SK-N-SH (cell line): ENCODE data around the gene ANO4. TPM values are rescaled to one million over a fixed set of nuclear protein-coding genes. Genes with fewer than 3 reads are reported as not detected.

Experiments used
- CTCF ChIA-PET: fragments of 300-600, 350-600 bp; formaldehyde crosslinking; extraction: SDS; loops from one replicate; lab custom pipeline; 2021; lab: Yijun Ruan, JAX
- POLR2A ChIA-PET: fragments of 350-600 bp; sonication (Branson Sonifier 250); formaldehyde crosslinking; extraction: SDS; loops from one replicate; lab custom pipeline; 2020; ENCODE audit warnings: antibody characterized with exemption, inconsistent platforms; lab: Yijun Ruan, JAX
- DNase-seq: peaks from one replicate; pipeline ENCODE4 v3.0.0; 2012
- H2AFZ ChIP-seq: fragments of 200-600 bp; sonication (generic); 2 replicates; pipeline ENCODE4 v1.8.1; 2016; ENCODE audit warnings: antibody characterized with exemption, mild to moderate bottlenecking, low read depth
- H3F3A ChIP-seq: fragments of 200-600 bp; sonication (generic); replicated peaks from 2 replicates; pipeline ENCODE3; 2016; ENCODE audit warnings: antibody characterized with exemption, mild to moderate bottlenecking; ENCODE audit not compliant: insufficient read depth
- H3K27ac ChIP-seq, 2 experiments: fragments of 200-500 bp in 1 of 2; fragments of 200-600 bp in 1 of 2; sonication (Bioruptor generic) in 1 of 2; sonication (generic), shearing (Covaris generic) in 1 of 2; 2 replicates each; pipeline versions ENCODE4 v1.5.1 to v1.6.1; 2014 to 2016; ENCODE audit warnings: low read depth in 2 of 2, inconsistent platforms in 1 of 2, low read length in 1 of 2, mild to moderate bottlenecking in 1 of 2, mixed read lengths in 1 of 2
- H3K27me3 ChIP-seq: fragments of 200-600 bp; sonication (generic), shearing (Covaris generic); 2 replicates; pipeline ENCODE4 v1.6.1; 2016; ENCODE audit warnings: mixed run types; ENCODE audit not compliant: insufficient read depth
- H3K36me3 ChIP-seq, 2 experiments: fragments of 200-500 bp in 1 of 2; fragments of 200-600 bp in 1 of 2; sonication (Bioruptor generic) in 1 of 2; sonication (generic) in 1 of 2; replicated peaks in 1 of 2; 2 replicates each; pipeline versions ENCODE3 to v1.5.1; 2014 to 2016; ENCODE audit warnings: low read length in 1 of 2, mild to moderate bottlenecking in 1 of 2; ENCODE audit not compliant: insufficient read depth in 2 of 2, control insufficient read depth in 1 of 2
- H3K4me1 ChIP-seq, 2 experiments: fragments of 200-500 bp in 1 of 2; fragments of 200-600 bp in 1 of 2; sonication (Bioruptor generic) in 1 of 2; sonication (generic), shearing (Covaris generic) in 1 of 2; 2 replicates each; pipeline versions ENCODE4 v1.5.1 to v1.6.1; 2014 to 2016; ENCODE audit warnings: low read depth in 1 of 2, low read length in 1 of 2, mixed run types in 1 of 2; ENCODE audit not compliant: insufficient read depth in 2 of 2, control insufficient read depth in 1 of 2
- H3K4me2 ChIP-seq: fragments of 200-600 bp; sonication (generic), shearing (Covaris generic); 2 replicates; pipeline ENCODE4 v1.6.1; 2017; ENCODE audit warnings: mixed run types
- H3K4me3 ChIP-seq, 2 experiments: fragments of 200-500 bp in 1 of 2; fragments of 200-600 bp in 1 of 2; sonication (Bioruptor generic) in 1 of 2; sonication (generic), shearing (Covaris generic) in 1 of 2; 2 replicates each; pipeline versions ENCODE4 v1.5.1 to v1.8.1; 2014 to 2016; ENCODE audit warnings: low read depth in 2 of 2, inconsistent platforms in 1 of 2, low read length in 1 of 2, mild to moderate bottlenecking in 1 of 2, mixed read lengths in 1 of 2, moderate library complexity in 1 of 2
- H3K79me2 ChIP-seq: fragments of 200-600 bp; sonication (generic); 2 replicates; pipeline ENCODE4 v1.8.1; 2017; ENCODE audit warnings: mild to moderate bottlenecking; ENCODE audit not compliant: insufficient read depth
- H3K9ac ChIP-seq: fragments of 200-600 bp; sonication (generic); 2 replicates; pipeline ENCODE4 v1.6.1; 2017; ENCODE audit warnings: mixed run types
- H3K9me2 ChIP-seq: fragments of 200-600 bp; sonication (generic); 2 replicates; pipeline ENCODE4 v1.6.1; 2017; ENCODE audit warnings: mixed run types
- H3K9me3 ChIP-seq: fragments of 200-600 bp; sonication (generic); 2 replicates; pipeline ENCODE4 v1.6.1; 2017; ENCODE audit warnings: mixed run types, mild to moderate bottlenecking, moderate library complexity
- H4K20me1 ChIP-seq: fragments of 200-600 bp; sonication (generic); 2 replicates; pipeline ENCODE4 v1.6.1; 2017; ENCODE audit warnings: mild to moderate bottlenecking, mixed run types; ENCODE audit not compliant: insufficient read depth
- ELF1 ChIP-seq: IDR thresholded peaks from 2 replicates; pipeline ENCODE4 v1.4.0; 2012
- FOSL2 ChIP-seq: IDR thresholded peaks from 2 replicates; pipeline ENCODE4 v1.4.0; 2012; ENCODE audit warnings: low read depth, mild to moderate bottlenecking, moderate library complexity, borderline replicate concordance
- FOXJ3 ChIP-seq: sonication (generic); formaldehyde crosslinking; IDR thresholded peaks from 2 replicates; pipeline ENCODE4 v1.5.1; 2020; ENCODE audit warnings: mild to moderate bottlenecking, missing genetic modification reagents
- FOXM1 ChIP-seq: IDR thresholded peaks from 2 replicates; pipeline ENCODE4 v1.4.0; 2012; ENCODE audit warnings: low read depth, mild to moderate bottlenecking
- MXI1 ChIP-seq: IDR thresholded peaks from 2 replicates; pipeline ENCODE4 v1.6.1; 2012; ENCODE audit warnings: mild to moderate bottlenecking, low read depth, low read length, improper control_type of control experiment
- NRF1 ChIP-seq: IDR thresholded peaks from 2 replicates; pipeline ENCODE4 v1.6.1; 2012; ENCODE audit warnings: low read depth, mild to moderate bottlenecking, low read length
- RAD21 ChIP-seq: IDR thresholded peaks from 2 replicates; pipeline ENCODE4 v1.6.1; 2012; ENCODE audit warnings: mild to moderate bottlenecking, low read length
- RFX5 ChIP-seq: IDR thresholded peaks from 2 replicates; pipeline ENCODE4 v1.6.1; 2012; ENCODE audit warnings: mild to moderate bottlenecking, improper control_type of control experiment, low read length
- SMC3 ChIP-seq: IDR thresholded peaks from 2 replicates; pipeline ENCODE4 v1.6.1; 2012; ENCODE audit warnings: low read depth, low read length, improper control_type of control experiment
- TCF12 ChIP-seq: IDR thresholded peaks from 2 replicates; pipeline ENCODE4 v1.4.0; 2012
- YY1 ChIP-seq: IDR thresholded peaks from 2 replicates; pipeline ENCODE4 v1.4.0; 2012; ENCODE audit warnings: low read depth, mild to moderate bottlenecking
- WGBS: methylation state at CpG from one replicate; pipeline ENCODE4 v1.1.6; 2017; ENCODE audit warnings: low lambda C conversion rate; 5-methylcytosine and 5-hydroxymethylcytosine counted together
- polyA plus RNA-seq, 3 experiments: library from polyadenylated mRNA; depleted of rRNA; stranded (reverse); fragments of >200 nt; gene quantifications; 2 replicates each; pipeline ENCODE4 v1.2.3, GENCODE V29; 2012
- TF ChIP-seq, protein P1 (sequence below): fragments of 200-600 bp; sonication (generic); IDR thresholded peaks from 2 replicates; pipeline ENCODE4 v1.6.1; 2017; ENCODE audit warnings: antibody characterized with exemption, mild to moderate bottlenecking, moderate library complexity
- TF ChIP-seq, protein P2 (sequence below): IDR thresholded peaks from 2 replicates; pipeline ENCODE4 v1.4.0; 2012; ENCODE audit warnings: low read depth, borderline replicate concordance
- TF ChIP-seq, protein P3 (sequence below): IDR thresholded peaks from 2 replicates; pipeline ENCODE4 v1.4.0; 2012; ENCODE audit warnings: low read depth, borderline replicate concordance
- TF ChIP-seq, protein P4 (sequence below): fragments of 150-350 bp; IDR thresholded peaks from 2 replicates; pipeline ENCODE4 v1.6.1; 2016; ENCODE audit warnings: mild to moderate bottlenecking, low read depth, low read length

The ANO4 gene
- polyA plus RNA-seq, 1 of the 3 experiments (the other 2 are of a cell fraction), result 9.4 TPM

DNA sequence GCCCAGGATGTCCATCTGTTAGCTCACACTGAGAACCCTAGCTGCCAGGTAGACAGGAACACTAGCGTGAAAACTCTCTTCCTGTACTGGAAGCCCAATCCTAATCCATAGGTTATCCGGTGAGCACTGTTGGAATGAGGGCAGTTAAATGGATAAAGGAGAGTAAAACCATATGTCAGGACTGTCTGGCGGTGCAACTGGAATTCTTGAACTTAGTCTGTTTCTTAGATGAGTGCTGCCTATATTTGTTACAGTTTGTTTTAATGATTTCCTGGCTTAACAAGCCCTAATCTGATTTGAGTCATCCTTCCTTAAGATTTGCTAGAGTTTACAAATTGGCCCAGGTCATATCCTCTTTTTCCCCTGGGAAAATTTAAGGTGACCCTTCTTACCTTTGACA lies 104.7 kb downstream of the ANO4 start (continued):
- no peak for TF ChIP-seq NRF1
- TF ChIP-seq, protein P1, sequence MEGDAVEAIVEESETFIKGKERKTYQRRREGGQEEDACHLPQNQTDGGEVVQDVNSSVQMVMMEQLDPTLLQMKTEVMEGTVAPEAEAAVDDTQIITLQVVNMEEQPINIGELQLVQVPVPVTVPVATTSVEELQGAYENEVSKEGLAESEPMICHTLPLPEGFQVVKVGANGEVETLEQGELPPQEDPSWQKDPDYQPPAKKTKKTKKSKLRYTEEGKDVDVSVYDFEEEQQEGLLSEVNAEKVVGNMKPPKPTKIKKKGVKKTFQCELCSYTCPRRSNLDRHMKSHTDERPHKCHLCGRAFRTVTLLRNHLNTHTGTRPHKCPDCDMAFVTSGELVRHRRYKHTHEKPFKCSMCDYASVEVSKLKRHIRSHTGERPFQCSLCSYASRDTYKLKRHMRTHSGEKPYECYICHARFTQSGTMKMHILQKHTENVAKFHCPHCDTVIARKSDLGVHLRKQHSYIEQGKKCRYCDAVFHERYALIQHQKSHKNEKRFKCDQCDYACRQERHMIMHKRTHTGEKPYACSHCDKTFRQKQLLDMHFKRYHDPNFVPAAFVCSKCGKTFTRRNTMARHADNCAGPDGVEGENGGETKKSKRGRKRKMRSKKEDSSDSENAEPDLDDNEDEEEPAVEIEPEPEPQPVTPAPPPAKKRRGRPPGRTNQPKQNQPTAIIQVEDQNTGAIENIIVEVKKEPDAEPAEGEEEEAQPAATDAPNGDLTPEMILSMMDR, result no peak

DNA sequence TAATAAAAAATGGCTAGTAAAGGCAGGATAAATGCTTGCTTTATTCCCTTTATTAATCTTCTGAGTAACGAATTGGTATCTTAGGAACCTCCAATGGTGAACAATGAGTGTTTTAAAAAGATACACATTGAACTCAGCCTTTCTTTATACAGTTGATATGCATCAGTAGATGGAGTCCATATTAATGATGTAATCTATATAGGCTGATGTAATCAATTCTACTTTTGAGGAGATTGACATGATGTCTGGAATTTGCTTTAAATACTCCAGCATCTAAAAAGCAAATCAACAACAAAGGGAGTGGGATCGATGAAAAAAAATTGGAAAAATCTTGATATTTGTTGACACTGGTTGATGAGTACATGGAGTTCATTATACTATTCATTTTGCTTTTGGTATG lies 106.2 kb downstream of the ANO4 start:
- H3K36me3 ChIP-seq, result peaks cover 0 to 7% of the 10 kb centered on the region in 2 experiments
- TF ChIP-seq RFX5 (no peak), FOXJ3 (CRISPR knock-in tag) (no peak), SMC3 (no peak), FOSL2 (no peak), MXI1 (no peak), YY1 (no peak)
- TF ChIP-seq, protein P2, sequence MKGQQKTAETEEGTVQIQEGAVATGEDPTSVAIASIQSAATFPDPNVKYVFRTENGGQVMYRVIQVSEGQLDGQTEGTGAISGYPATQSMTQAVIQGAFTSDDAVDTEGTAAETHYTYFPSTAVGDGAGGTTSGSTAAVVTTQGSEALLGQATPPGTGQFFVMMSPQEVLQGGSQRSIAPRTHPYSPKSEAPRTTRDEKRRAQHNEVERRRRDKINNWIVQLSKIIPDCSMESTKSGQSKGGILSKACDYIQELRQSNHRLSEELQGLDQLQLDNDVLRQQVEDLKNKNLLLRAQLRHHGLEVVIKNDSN, result no peak
- no peaks in the 10 kb centered on the region for H3K9me2 ChIP-seq
- H3K27me3 ChIP-seq, result no peaks in the 10 kb centered on the region
- WGBS, result 48% methylated on average over 2 of the region's 2 CpGs
- H2AFZ ChIP-seq, result no peak overlapping the region
- H3K79me2 ChIP-seq, result no peaks in the 10 kb centered on the region
- DNase-seq, result no peak
- ChIA-PET CTCF (no interaction called here), POLR2A (no interaction called here)
- no peaks in the 10 kb centered on the region for H3K4me1 ChIP-seq
- H3K9me3 ChIP-seq, result no peaks in the 10 kb centered on the region
- H4K20me1 ChIP-seq, result no peaks in the 10 kb centered on the region
- H3K9ac ChIP-seq, result no peak overlapping the region; the same call in 1 of the 2 replicates
- peaks cover 14% of the 10 kb centered on the region for H3F3A ChIP-seq
- H3K27ac ChIP-seq, result peak overlapping the region in 1 of 2 experiments; percentile 54; a peak in 2 of 4 replicates
- H3K4me2 ChIP-seq, result no peak overlapping the region
- no peak overlapping the region for H3K4me3 ChIP-seq

DNA sequence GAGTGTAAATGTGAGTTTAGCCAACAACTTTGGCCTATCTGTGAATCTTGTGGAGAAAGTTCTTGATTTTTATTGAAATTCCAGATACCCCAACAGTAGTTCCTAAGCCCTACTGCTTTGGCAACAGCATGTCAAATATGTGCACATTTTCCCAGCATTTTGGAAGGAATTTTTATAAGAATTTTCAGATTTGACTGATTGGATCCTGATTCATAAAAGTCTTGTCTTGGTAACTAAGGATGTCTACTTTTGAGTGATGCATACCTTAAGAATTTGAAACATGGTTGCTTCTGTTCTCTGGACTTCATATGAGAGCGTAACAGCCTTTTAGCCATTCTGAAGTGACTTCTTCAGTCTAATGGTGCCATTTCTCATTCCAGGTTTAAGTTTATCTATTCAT lies 106.7 kb downstream of the ANO4 start:
- POLR2A ChIA-PET, result no interaction called here
- no peak overlapping the region for H3K4me2 ChIP-seq
- CTCF ChIA-PET, result no interaction called here
- H3K9me3 ChIP-seq, result no peaks in the 10 kb centered on the region
- no peak for DNase-seq
- H3K9me2 ChIP-seq, result no peaks in the 10 kb centered on the region
- H3K27me3 ChIP-seq, result no peaks in the 10 kb centered on the region
- peak overlapping the region in 1 of 2 experiments; percentile 54; a peak in 2 of 4 replicates for H3K27ac ChIP-seq
- no peak overlapping the region; the same call in 1 of the 2 replicates for H3K9ac ChIP-seq
- H3K36me3 ChIP-seq, result peaks cover 0 to 7% of the 10 kb centered on the region in 2 experiments
- H3K4me3 ChIP-seq, result no peak overlapping the region
- no peaks in the 10 kb centered on the region for H4K20me1 ChIP-seq
- TF ChIP-seq FOXM1 (no peak), TCF12 (no peak), RFX5 (no peak), ELF1 (no peak), RAD21 (no peak), SMC3 (no peak), MXI1 (no peak), FOXJ3 (CRISPR knock-in tag) (no peak)
- TF ChIP-seq, protein P3, sequence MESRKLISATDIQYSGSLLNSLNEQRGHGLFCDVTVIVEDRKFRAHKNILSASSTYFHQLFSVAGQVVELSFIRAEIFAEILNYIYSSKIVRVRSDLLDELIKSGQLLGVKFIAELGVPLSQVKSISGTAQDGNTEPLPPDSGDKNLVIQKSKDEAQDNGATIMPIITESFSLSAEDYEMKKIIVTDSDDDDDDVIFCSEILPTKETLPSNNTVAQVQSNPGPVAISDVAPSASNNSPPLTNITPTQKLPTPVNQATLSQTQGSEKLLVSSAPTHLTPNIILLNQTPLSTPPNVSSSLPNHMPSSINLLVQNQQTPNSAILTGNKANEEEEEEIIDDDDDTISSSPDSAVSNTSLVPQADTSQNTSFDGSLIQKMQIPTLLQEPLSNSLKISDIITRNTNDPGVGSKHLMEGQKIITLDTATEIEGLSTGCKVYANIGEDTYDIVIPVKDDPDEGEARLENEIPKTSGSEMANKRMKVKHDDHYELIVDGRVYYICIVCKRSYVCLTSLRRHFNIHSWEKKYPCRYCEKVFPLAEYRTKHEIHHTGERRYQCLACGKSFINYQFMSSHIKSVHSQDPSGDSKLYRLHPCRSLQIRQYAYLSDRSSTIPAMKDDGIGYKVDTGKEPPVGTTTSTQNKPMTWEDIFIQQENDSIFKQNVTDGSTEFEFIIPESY, result no peak
- TF ChIP-seq, protein P4, sequence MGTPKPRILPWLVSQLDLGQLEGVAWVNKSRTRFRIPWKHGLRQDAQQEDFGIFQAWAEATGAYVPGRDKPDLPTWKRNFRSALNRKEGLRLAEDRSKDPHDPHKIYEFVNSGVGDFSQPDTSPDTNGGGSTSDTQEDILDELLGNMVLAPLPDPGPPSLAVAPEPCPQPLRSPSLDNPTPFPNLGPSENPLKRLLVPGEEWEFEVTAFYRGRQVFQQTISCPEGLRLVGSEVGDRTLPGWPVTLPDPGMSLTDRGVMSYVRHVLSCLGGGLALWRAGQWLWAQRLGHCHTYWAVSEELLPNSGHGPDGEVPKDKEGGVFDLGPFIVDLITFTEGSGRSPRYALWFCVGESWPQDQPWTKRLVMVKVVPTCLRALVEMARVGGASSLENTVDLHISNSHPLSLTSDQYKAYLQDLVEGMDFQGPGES, result no peak
- no peaks in the 10 kb centered on the region for H3K79me2 ChIP-seq
- H2AFZ ChIP-seq, result no peak overlapping the region
- WGBS, result 54% methylated on average over 1 of the region's 1 CpG
- H3K4me1 ChIP-seq, result no peaks in the 10 kb centered on the region
- peaks cover 14% of the 10 kb centered on the region for H3F3A ChIP-seq
